ENCODE data around the gene IPO4.

The IPO4 gene

DNA sequence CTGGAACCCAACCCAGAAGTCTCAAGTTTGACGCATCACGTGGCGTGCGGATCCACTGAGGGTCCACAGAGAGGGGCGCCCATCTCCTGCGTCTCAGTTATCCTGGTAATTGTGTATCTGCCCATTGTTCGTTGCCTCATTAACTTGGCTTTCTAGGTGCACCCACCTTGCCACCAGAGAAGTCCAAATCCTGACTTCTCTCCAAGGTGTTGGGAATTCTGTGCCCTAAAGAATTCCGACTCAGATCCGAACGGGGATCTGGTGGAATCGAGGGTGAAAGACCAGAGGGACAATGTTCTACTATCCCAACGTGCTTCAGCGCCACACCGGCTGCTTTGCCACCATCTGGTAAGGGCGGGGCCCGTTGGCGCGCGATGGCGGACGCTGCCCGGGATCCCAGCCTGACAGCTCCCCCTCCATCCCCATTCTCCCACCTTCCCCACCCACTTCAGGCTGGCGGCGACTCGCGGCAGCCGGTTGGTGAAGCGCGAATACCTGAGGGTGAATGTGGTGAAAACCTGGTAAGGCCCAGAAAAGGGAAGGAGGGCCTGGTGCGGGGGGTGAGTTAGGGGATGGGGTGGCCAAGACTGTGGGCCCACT is 16.3 kb downstream of the IPO4 start:
- no peak for FAIRE-seq

DNA sequence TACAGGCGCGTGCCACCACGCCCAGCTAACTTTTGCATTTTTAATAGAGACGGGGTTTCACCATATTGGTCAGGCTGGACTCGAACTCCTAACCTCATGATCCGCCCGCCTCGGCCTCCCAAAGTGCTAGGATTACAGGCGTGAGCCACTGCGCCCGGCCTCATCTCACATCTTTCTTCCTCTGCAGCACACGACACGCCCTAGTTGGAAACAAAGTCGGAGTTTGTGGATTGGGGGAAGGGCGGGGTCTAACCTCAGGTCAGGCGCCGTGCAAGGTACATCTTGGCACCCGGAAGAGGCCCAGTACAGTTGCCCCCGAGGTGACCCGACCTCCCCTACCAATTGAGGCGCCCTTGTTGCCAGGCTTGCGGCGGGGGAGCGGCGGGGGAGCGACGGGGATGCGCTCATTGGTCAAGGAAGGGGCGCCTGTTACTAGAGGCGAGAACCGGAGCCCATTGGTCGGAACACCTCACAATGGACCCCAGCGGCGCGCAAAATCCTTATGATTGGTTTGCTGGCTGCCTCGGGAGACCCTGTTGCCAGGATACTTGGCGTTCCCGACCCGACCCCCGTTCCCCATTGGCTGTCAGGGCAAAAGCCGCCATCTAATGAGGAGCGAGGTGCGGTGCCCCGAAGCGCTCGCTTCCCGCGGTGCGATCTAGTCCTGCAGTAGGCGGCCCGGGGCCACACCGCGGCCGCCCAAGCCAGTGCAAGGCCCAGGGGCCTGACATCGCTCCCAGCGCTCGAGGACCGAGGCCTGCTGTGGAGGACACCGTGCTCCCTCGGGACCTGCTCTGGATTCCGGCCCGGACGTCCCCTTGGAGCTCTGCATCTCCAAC is 17.0 kb downstream of the IPO4 start, which contains the start of gene REC8:
Gene REC8 (plus strand): TSS at position 659 of the 839 bp plus-strand sequence. CDS start 473 bp downstream, outside the sequence.
- FAIRE-seq = peak; percentile 38

DNA sequence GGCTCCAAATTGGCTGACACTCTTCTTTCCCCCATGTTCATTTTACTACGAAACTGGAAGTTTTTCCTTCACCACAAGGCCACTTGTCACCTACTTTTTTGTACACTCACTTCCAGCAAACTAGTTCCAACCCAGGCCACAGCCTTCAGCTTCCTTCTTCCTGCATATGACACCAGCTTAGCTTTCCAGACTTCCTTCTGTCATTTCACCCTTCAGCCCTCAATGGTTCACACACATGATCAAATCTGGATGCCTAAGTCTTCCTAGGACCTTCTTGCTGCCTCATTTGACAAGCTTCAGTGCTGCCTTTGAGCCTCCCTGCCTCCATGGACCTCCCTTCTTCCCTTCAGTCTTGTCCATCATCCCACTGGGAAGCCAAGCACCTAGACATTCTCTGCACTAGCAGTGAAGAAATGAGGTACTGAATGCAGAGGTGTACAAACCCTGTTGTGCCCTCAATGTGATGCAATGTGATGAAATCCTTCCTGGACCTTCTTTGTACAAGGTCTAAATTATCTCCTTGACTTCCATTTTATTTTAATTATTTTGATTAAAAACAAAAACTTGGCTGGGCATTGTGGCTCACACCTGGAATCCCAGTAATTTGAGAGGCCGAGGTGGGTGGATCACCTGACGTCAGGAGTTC is 21.0 kb downstream of the IPO4 start:
- FAIRE-seq = no peak

DNA sequence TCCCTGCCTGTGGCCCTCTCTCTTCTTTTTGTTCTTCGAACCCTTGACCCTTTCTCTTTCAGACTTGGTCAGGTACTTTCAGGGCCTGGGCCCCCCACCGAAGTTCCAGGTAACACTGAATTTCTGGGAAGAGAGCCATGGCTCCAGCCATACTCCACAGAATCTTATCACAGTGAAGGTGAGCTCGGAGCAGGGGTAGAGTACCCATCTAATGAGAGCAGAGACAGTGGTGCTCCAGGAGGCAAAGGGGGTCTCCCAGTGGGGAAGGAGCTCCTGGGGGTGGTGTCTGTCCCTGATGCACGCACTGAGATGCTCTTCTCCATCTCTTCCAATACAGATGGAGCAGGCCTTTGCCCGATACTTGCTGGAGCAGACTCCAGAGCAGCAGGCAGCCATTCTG is 22.8 kb downstream of the IPO4 start:
- FAIRE-seq = no peak

DNA sequence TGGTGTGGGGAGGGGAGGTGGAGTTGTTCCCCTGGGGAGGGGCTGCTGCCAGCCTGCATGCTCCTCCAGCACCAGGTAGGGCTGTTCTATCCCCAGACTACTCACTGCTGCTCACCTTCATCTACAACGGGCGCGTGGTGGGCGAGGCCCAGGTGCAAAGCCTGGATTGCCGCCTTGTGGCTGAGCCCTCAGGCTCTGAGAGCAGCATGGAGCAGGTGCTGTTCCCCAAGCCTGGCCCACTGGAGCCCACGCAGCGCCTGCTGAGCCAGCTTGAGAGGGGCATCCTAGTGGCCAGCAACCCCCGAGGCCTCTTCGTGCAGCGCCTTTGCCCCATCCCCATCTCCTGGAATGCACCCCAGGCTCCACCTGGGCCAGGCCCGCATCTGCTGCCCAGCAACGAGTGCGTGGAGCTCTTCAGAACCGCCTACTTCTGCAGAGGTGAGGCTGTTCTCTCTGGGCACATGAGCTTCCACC is 24.1 kb downstream of the IPO4 start:
- no peak for FAIRE-seq

DNA sequence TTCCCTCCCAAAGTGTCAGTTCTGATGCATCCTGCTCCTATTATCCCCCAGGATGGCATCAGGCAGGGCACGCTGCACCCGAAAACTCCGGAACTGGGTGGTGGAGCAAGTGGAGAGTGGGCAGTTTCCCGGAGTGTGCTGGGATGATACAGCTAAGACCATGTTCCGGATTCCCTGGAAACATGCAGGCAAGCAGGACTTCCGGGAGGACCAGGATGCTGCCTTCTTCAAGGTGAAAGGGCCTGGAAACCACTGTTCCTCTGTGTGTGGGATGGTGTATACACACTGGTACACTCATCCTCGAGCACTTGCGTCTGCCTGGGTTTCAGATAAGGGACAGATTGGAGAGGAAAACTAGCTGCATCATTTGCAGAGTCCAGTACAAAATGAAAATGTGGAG is 26.5 kb downstream of the IPO4 start:
- FAIRE-seq = no peak

DNA sequence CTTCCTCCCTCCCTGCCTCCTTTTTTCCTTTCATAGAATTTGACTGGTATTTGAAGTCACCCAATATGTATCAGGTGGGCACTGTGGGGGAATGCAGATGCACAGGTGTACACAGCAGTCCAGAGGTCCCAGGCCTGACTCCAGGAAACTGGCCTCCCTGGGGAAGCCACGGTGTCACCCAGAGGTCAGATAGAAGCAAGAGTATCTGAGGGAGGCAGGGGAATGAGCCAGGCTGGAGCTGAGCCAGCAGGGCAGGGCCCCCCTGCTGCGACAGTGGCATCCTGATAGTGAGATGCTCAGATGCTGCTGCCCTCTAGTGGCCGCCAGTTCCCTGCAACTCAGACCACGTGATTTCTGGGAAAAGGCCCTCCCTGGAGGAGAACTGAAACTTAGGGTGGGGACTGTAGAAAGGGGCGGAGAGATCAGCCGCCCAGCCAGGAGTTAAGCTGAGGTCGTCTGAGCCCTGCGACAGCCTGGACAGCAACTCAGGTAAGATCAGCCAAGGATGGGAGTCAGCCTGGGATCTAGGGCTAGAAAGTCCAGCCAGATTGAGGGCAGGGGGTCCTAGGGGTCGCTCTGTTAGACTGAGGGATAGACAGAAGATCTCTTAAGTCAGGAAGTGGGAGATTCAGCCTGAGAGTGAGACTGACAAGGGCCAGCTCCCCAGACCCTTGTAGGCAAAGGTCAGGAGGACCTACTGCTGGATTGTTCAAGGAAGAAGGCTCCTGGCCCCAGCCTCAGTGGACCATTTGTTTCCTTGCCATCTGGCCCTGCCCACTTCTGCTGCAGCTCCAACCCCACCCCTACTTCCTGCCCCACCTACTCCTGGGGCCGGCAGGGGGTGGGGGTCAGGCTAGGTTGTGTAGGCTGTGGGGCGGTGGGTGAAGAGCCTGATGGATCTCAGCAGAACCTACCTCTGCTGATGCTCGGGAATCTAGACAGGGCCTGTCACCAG is 27.5 kb downstream of the IPO4 start, which contains the start of gene IRF9:
Gene IRF9 (plus strand): TSS at position 416 of the 955 bp plus-strand sequence. CDS start 880 bp downstream, outside the sequence.
- FAIRE-seq = no peak

DNA sequence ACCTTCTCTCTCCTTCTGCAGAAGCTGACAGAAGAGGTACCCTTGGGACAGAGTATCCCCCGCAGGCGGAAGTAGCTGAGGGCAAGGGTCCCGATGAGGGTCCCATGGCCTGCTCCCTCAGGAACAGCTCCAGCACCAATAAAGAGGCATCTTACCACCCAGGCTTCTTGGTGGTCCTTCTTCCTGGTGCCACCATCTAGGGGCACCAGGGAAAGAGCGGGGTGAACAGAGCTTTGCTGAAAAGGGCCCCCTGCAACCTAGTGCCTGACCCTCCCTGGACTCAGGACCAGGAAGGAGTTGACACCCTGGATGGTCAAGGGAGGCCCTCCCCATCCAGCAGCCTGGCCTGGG is 28.1 kb downstream of the IPO4 start:
- FAIRE-seq = no peak

DNA sequence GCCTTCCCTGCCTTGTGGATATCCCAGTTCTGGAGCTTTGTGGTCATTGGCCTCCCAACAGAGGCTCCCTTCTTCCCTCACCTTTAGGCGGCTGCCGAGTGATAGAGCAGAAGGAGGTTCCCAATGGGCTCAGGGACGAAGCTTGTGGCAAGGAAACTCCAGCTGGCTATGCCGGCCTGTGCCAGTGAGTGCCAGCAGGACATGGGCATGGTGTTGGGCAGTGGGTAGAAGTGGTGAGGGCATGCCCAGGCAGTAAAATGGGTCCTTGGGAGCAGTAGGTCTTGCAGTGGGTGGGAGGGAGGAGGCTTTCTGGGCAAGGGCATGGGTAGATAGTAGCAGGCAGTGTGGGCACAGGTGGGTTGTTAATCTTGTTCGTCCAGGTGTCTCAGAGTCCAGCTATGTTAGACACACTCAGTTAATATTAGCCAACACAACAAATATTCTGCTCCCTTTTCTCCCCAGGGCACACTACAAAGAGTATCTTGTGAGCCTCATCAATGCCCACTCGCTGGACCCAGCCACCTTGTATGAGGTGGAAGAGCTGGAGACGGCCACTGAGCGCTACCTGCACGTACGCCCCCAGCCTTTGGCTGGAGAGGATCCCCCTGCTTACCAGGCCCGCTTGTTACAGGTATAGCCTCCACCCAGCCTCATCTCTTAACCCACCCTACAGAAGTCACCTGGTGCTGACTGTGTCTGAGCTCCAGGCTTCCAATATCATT is 28.7 kb downstream of the IPO4 start:
- FAIRE-seq = no peak

DNA sequence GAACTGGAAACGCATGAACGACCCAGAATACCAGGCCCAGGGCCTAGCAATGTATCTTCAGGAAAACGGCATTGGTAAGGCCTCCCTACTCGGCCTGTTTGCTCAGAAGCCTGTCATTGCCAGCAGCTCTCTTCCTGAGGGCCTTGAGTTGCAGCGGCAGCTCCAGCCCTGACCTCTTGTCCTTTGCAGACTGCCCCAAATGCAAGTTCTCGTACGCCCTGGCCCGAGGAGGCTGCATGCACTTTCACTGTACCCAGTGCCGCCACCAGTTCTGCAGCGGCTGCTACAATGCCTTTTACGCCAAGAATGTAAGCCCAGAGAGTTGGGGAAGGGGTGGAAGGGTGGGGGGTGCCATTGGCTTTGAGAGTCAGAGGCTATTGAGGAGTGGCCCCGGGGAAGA is 31.3 kb downstream of the IPO4 start:
- no peak for FAIRE-seq

DNA sequence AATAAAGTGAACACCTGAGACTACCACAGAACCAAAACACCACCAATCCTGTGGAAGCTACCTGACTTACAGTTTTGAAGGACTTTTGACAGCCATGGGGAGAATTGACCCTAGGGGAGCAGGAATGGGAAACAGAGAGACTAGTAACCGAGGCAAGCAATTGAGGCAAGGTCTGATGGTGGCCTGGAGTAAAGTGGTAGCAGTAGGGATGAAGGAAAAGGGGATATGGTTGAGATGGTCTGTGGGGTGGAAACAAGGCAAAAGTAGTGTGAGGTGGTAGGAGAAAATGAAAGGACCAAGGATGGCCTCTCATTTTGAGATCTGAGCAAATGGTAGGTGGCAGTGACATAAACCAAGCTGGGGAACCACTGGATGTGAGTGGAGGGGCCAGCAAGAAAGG is 31.8 kb downstream of the IPO4 start:
- FAIRE-seq = no peak

DNA sequence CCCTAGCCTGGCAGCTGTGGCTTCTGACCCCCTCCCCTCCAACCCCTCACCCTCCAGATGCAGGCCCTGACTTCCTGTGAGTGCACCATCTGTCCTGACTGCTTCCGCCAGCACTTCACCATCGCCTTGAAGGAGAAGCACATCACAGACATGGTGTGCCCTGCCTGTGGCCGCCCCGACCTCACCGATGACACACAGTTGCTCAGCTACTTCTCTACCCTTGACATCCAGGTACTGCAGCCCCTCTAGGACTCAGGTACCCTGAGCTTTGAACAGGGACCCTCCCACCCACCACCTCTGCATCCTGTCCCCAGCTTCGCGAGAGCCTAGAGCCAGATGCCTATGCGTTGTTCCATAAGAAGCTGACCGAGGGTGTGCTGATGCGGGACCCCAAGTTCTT is 33.5 kb downstream of the IPO4 start:
- no peak for FAIRE-seq

DNA sequence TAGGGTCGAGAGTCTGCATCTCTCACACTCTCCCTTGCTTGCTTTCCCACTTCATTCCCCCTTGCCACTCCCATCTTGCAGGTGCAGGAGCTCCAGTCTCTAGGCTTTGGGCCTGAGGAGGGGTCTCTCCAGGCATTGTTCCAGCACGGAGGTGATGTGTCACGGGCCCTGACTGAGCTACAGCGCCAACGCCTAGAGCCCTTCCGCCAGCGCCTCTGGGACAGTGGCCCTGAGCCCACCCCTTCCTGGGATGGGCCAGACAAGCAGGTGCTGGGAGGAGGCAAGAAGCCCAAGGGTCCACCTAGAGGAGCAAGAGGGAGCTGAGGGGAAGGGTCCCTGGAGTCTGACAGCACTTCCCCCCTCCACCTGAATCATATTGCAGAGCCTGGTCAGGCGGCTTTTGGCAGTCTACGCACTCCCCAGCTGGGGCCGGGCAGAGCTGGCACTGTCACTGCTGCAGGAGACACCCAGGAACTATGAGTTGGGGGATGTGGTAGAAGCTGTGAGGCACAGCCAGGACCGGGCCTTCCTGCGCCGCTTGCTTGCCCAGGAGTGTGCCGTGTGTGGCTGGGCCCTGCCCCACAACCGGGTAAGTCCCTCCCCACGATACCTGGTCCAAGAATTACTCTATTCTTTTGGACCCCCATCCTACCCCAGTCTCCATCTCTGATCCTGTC is 37.1 kb downstream of the IPO4 start:
- FAIRE-seq = no peak

DNA sequence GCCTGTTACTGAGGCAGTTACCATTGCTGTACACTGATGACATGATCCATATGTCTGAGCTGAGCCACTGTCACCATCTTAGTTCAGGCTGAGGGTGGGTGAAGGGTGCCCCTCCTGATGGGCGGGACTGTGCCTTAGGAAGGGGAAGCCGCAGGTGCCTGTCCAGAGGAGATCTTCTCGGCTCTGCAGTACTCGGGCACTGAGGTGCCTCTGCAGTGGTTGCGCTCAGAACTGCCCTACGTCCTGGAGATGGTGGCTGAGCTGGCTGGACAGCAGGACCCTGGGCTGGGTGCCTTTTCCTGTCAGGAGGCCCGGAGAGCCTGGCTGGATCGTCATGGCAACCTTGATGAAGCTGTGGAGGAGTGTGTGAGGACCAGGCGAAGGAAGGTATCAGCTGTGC is 37.6 kb downstream of the IPO4 start:
- FAIRE-seq = no peak

DNA sequence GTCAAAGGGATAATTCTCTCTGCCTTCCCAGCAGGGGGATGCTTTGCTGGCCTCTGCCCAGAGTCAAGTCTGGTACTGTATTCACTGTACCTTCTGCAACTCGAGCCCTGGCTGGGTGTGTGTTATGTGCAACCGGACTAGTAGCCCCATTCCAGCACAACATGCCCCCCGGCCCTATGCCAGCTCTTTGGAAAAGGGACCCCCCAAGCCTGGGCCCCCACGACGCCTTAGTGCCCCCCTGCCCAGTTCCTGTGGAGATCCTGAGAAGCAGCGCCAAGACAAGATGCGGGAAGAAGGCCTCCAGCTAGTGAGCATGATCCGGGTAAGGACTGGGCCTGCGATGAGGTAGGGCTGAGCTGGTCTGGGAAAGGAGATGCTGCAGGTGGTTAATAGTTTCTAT is 38.0 kb downstream of the IPO4 start:
- no peak for FAIRE-seq

DNA sequence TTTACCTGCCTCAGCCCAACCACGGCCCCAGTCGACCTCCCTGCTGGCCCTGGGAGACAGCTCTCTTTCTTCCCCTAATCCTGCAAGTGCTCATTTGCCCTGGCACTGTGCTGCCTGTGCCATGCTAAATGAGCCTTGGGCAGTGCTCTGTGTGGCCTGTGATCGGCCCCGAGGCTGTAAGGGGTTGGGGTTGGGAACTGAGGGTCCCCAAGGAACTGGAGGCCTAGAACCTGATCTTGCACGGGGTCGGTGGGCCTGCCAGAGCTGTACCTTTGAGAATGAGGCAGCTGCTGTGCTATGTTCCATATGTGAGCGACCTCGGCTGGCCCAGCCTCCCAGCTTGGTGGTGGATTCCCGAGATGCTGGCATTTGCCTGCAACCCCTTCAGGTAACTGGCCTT is 38.6 kb downstream of the IPO4 start:
- no peak for FAIRE-seq

DNA sequence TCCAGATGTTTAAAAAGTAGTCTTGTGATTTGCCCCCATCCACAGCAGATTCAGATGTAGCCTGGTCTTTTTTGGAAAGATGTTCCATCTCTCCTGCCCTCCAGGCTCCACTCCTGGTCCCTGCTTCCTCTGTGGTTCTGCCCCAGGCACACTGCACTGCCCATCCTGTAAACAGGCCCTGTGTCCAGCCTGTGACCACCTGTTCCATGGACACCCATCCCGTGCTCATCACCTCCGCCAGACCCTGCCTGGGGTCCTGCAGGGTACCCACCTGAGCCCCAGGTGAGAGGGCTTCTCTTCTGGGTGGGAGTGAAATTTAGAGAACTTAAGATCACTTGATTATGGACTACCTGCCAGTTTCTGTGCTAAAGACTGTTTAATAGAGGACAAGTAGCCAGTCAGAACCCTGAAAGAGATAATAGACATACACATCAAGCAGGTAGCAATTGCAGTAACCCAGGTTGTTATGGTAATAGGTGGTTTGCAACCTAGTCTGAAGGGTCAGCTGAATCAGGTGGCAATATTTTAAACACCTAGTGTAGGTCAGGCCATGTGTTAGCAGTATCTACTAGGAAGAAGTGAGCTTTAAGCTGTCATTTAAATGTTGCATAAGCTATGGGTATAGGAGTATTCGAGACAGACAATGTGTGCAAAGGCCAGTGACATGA is 39.2 kb downstream of the IPO4 start:
- no peak for FAIRE-seq

DNA sequence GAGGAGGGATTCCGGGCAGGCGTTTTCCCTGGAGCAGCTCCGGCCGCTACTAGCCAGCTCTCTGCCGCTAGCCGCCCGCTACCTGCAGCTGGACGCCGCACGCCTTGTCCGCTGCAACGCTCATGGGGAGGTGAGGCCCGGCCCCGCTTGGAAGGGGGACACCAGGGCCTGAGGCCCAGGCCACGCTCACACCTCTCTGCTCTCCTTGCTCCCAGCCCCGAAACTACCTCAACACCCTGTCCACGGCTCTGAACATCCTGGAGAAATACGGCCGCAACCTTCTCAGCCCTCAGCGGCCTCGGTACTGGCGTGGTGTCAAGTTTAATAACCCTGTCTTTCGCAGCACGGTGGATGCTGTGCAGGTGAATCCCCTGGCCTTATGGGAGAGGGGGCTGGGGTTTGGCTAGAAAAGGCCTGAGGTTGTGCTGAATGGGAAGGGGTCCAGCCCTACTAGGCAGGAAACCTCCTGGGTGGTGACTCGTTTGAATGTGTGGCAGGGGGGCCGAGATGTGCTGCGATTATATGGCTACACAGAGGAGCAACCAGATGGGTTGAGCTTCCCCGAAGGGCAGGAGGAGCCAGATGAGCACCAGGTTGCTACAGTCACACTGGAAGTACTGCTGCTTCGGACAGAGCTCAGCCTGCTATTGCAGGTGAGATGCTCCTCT is 40.7 kb downstream of the IPO4 start:
- FAIRE-seq = no peak

DNA sequence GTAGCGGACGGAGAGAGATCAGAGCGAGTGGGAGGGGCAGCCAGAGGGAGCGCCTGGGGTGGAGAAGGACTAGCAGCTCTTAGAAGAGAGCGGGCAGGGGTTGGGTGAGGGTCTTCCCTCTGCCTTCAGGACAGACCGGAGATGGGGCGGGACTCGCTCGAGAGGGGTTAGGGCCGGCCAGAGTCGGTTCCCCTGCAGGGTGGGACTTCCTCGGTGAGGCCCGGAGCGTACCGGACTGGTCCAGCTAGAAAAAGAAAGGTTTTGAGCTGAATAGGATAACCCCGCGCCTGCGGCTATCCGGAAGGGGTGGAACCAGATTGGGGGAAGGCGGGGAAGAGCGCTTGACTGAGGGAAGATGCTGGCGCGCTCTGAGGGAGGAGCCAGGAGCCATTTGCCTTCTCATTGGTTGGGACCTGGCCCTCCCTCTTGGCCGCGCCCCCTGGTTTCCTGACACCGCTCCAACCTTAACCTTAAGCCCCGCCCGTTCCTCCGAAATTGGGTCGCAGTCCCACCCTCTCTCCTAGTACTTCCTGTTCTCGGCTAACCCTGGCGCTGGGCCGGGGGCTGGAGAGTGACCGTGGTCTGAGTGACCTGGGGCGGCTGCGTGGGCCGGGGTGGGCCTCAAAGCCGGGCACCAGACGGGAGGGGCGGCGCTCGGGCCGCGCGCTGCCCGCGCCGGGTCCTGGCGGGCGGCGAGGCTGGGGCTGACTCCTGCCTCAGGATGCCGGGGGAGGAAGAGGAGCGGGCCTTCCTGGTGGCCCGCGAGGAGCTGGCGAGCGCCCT is 41.4 kb downstream of the IPO4 start, which contains the start of gene RNF31:
Gene RNF31 (plus strand): TSS at position 521 of the 783 bp plus-strand sequence. CDS start 201 bp downstream, at position 722.
- no peak for FAIRE-seq
